NCI-H345 (cell line): Measurements from ENCODE around the gene DUSP9.

ENCODE experiments used
- DNase-seq: peaks from one replicate; lab custom pipeline; 2025; lab: John Stamatoyannopoulos, UW

DUSP9 gene

GRCh38 chrX:153635788-153636668, 11.0 kb upstream of the DUSP9 start:
- no peak for DNase-seq

- no peak for DNase-seq
Observed at GRCh38 chrX:153636716-153637115, 10.3 kb upstream of the DUSP9 start.

DNA sequence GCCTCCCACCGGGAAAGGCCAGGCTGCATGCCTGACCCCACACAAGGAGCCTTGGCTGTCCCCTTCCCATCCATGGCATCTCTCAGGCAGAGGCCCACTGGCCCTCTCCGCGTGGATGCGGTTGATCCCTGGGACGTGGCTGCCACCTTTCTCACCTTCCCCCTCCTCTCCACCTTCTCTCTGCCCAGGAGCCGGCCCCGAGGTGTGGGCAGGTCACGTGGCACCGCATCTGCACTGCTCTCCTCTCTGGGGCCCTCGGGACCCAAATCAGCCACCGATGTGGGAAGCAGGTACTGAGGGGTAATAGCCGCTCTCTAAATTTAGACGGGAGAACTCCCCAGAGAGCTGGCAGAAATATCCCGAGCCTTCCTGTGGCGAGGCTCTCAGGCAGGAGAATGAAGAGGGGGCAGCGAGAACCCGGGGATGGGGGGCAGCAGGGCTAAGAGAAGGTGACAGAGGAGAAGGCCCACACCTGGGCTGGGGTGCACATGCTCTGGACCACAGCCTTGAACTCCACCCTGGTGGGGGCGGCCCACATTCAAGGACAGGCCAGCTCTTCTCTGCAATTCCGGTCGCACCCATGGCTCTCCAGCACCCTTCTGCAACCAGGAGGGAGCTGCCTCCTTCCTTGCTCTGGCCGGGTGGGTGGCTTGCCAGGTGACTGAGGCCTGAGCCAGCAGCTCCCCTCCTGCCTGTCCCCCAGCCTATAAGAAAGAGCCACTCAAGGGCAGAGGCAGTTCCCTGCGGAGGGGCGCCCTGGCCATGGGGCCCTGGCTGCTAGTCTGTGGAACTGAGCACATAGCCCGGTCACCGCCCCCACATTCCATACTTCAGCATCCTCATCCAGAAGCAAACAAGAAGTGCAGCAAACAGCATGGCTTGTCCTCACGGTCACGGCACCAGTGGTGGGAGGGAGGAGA, 9.6 kb upstream of the DUSP9 start:
- no peak for DNase-seq

GRCh38 chrX:153638041-153638371, 9.0 kb upstream of the DUSP9 start:
- no peak for DNase-seq

DNA sequence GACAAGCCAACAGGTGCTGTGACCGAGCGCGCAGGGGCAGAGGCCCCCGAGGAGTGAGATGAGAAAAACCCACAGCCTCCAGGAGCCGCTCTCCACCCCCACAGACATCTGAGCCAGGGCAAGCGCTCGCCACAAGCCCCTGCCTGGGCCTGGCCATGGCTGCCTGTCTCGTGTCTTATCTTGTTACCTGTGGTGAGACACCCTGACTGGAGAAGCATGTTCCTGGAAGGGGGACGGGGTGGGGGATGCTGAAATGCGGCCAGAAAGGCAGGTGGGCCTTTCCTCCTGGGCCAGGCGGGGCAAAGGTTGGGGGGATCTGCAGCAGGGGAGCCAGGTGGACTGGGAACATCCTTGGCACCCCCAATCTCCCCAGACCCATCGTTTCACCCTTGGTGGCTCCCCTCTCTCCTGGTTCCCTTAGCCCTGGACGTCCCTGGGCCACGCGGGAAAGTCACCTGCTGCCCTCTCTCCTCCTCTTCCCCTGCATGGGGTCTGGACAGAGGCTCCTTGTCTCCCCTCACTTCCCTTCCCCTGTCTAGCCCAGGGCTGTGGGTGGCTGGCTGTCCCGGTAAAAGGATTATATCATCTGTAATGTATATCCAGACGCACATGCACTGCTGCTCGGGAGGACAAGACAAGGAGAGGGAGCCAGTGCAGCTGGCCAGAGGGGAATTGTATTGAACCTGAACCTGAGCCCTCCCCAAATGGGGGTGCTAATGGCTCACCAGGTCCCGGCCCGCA, 8.4 kb upstream of the DUSP9 start:
- no peak for DNase-seq

GRCh38 chrX:153639177-153640044, 7.6 kb upstream of the DUSP9 start:
- no peak for DNase-seq

GRCh38 chrX:153640045-153640686, 6.8 kb upstream of the DUSP9 start:
- DNase-seq: no peak

- DNase-seq: no peak
Observed at GRCh38 chrX:153640736-153641575, 6.0 kb upstream of the DUSP9 start.

DNA sequence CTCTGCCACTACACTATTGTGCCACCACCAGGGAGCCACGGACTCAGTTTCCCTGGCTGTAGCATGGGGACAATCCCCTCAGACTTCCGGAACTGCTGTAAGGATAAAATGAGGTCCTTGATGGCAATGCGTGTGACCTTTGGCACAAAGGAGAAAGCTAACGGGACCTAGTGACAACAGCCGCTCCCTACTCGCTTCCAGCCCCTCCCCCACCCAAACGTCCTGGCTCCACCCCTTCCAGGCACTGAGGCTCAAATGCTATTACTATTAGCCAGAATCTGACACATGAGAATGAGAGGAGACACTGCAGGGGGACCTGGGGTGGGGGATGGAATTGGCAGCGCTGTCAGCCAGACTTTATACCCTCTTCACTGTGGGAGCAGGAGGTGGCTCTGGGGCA, 5.4 kb upstream of the DUSP9 start:
- no peak for DNase-seq

DNA sequence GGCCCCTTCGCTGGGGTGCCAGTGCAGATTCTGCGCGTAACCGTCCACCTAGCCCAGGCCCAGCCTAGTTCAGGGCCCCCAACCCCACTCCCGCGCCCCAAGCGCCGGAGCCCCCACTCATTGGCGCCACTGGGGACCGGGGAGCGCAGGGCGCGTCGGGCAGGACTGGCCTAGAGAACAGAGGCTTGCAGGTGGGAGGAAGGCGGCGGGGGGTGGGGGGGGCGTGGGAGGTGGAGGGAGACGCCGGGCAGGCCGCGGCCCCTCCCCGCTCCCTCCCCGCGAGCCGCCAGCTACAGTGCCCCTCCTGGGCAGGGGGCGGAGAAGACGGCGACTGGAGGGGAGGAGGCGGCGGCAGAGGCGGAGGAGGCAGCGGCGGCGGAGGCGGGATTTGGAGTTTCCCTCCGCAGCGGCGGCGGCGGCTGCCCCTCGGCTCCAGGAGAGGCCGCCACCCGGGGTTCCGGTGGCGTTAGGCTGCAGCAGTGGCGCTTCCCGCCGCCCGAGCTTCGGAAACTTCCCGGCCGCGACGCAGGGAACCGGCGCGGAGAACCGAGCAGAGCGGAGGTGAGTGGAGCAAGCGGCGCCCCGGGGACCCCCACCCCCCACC, 4.8 kb upstream of the DUSP9 start:
- no peak for DNase-seq

GRCh38 chrX:153642655-153643430, 4.2 kb upstream of the DUSP9 start:
- no peak for DNase-seq

- DNase-seq: no peak
Observed at GRCh38 chrX:153643431-153644351, 3.3 kb upstream of the DUSP9 start.

DNA sequence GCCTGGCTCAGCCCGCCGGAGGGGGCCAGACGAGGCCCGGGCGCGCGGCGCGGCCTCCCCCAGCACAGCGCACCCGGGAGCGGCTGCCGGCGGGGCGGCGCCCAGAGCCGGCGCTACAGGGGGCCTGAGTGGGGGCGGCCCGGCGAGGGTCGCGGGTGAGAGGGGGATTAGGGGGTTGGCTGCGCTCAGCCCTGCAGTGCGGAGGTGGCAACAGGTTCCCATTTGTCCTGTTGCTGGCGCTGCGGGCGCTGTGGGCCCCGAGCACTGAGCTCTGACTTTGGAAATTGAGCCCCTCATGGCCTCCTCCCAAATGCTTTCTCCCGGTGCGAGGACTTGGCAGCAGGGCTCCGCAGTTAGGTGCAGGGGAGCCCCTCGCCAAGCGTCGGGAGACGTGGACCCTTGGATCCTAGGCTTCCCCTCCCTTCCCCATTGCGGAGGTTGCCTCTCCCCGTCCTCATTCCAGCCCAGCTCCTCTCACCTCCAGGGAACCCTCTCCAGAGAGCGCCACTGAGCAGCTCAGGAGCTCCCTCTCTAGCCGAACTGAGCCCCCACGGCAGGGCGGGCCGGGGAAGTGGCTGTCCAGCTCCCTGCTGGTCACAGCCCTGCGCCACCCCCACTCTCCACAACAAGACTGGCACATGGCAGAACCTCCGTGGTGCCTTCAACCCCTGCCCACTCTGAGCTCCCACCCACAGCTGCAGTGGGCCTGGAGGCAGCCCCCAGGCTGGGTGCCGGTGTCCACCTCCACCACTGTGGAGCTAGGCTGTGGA, 2.5 kb upstream of the DUSP9 start:
- DNase-seq: no peak

DNA sequence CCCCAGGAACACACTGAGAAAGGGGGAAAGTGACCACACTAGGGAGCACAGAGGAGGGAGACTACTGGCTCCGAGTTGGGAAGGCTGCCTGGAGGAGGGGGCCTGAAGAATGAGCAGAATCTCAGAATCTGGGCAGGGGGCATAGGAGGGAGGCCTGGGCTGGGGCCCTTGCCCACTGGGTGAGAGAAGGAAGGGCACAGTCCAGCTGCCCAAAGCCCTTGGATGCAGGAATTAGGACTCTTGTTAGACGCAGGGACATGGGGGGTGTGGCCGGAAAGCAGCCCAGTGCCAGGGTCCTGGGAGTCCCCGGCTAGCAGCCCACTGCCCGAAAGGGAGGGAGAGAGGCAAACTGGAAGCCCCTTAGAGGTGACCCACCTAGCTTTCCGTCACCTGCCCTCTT, 1.9 kb upstream of the DUSP9 start:
- no peak for DNase-seq

DNA sequence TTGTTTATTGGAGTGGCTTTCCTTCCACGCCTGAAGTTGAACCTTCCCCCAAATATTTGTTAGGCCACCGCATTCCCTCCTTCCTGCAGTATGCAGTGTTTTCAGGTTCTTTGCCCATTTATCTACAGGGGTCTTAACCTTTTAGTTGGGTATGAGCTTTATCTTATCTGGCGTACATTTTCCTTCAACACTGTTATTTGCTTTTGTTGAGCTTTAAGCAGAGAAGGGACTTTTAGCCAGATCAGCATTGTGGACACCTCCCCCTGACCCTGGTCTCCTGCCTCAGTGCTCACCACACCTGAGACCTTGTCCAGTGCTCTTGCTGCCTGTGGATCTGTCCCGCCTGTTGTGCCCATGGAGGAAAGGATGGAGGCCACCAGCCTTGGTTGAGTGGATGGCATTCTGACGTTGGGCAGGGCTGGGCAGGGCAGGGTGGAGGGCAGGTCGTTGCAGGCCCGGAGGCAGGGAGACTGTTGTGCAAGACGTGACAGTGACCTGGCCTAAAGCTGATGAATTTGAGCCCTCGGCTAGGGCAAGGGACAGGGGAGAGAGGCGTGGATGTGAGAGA, 998 bp upstream of the DUSP9 start:
- no peak for DNase-seq
